Activated T-helper 2 cell treated with anti-CD3 and anti-CD28 coated beads, Interferon-gamma antibody, Interleukin-2, Interleukin-4, amounts not matched to agents 10 μg/mL and 5 μg/mL and 100 μg/mL, durations not matched to agents 14 hours and 24 hours and 36 hours (primary cell): Measurements from ENCODE around the gene FBXL15. TPM values are rescaled to one million over a fixed set of nuclear protein-coding genes. Genes with fewer than 3 reads are reported as not detected.

Source experiments
- DNase-seq: peaks from one replicate; pipeline ENCODE4 v3.0.0; 2021; ENCODE audit warnings: low spot score
- H3K27ac Mint-ChIP-seq: one replicate; pipeline ENCODE4 v1.8.0; 2021; ENCODE audit warnings: mixed read lengths
- H3K27me3 Mint-ChIP-seq: one replicate; pipeline ENCODE4 v1.8.0; 2021; ENCODE audit warnings: low read depth, mixed read lengths
- H3K36me3 Mint-ChIP-seq: one replicate; pipeline ENCODE4 v1.8.0; 2021; ENCODE audit warnings: low read depth, mixed read lengths
- H3K4me1 Mint-ChIP-seq: one replicate; pipeline ENCODE4 v1.8.0; 2021; ENCODE audit warnings: low read depth, mixed read lengths
- H3K4me3 Mint-ChIP-seq: one replicate; pipeline ENCODE4 v1.8.0; 2021; ENCODE audit warnings: low read depth, mild to moderate bottlenecking, moderate library complexity, mixed read lengths
- H3K9me3 Mint-ChIP-seq: one replicate; pipeline ENCODE4 v1.8.0; 2021; ENCODE audit warnings: mixed read lengths
- intact Hi-C: fragments of 100-400 bp; cut with micrococcal nuclease; formaldehyde crosslinking; loops from one replicate; pipeline ENCODE4 v1.15.1; 2023
- total RNA-seq: library from RNA; stranded (reverse); gene quantifications from 2 replicates; pipeline ENCODE4 v1.2.3, GENCODE V29; 2022

FBXL15 gene
- total RNA-seq, 1 donor from 2014 or later, result 14.8 TPM

DNA sequence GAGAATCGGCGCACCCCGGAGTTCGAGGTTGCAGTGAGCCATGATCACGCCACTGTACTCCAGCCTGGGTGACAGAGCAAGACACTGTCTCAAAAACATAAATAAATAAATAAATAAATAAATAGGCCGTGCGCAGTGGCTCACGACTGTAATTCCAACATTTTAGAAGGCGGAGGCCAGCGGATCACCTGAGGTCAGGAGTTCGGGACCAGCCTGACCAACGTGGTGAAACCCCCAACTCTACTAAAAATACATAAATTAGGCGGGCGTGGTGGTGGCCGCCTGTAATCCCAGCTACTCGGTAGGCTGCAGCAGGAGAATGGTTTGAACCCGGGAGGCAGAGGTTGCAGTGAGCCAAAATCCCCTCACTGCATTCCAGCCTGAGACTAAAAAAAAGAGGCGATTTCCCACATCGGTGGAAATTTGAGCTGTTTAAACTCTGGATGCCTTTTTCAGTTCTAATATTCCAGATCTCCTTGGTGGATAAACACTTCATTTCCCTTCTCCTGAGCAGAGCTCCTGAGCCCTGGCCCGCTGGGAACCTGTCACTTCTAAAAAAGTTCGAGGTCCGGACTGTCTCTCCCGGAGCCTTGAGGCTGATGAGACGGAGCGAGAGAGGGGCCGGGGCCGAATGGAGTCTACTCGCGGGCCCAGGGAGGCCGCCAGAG, 27.1 kb upstream of the FBXL15 start:
- Mint-ChIP-seq H3K27me3 (no peaks in the 10 kb centered on the region), H3K4me3 (peak overlapping the region; percentile 91), H3K9me3 (no peaks in the 10 kb centered on the region), H3K4me1 (peaks cover 33% of the 10 kb centered on the region), H3K36me3 (peaks cover 39% of the 10 kb centered on the region), H3K27ac (peak overlapping the region; percentile 99)
- intact Hi-C loops, result loop anchor here (1.0 to 10.0 kb wide), 8 partner anchors 15 to 559 kb away; no protein-coding TSS in a partner anchor
- DNase-seq, result no peak

DNA sequence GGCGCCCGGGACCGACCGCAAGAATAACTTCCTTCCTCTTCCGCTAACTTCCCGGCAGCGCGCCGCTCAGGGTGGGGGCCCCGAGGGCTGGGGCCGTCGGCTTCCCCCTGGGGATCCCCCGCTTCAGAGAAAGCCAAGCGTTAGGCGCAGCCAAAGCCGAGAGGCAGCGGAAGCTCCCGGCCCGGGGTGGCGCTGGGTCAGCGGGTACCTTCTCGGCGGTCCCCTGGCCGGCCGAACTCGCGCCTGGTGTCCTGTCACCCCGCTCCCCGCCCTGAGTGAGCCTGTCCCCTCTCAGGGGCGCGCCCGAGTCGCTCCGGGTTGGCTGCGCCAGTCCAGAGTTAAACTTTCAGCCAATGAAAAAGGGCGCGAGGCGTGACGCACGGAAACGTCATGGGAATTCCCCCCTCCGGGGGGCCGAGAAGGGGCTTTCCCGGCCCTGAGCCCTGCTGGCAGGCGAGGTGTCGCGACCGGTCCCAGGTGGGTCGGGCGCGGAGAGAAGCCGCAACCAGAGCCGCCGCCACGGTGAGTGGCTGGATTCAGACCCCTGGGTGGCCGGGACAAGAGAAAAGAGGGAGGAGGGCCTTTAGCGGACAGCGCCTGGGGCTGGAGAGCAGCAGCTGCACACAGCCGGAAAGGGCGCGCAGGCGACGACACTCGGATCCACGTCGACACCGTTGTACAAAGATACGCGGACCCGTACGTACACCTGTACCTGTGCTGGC, 26.4 kb upstream of the FBXL15 start:
- DNase-seq, result peak; percentile 99
- Mint-ChIP-seq H3K4me1 (peaks cover 35% of the 10 kb centered on the region), H3K9me3 (no peaks in the 10 kb centered on the region), H3K36me3 (peaks cover 43% of the 10 kb centered on the region), H3K4me3 (peak overlapping the region; percentile 91), H3K27me3 (no peaks in the 10 kb centered on the region), H3K27ac (peak overlapping the region; percentile 99)
- intact Hi-C loops, result loop anchor here (1.0 to 10.0 kb wide), 8 partner anchors 15 to 559 kb away; no protein-coding TSS in a partner anchor

DNA sequence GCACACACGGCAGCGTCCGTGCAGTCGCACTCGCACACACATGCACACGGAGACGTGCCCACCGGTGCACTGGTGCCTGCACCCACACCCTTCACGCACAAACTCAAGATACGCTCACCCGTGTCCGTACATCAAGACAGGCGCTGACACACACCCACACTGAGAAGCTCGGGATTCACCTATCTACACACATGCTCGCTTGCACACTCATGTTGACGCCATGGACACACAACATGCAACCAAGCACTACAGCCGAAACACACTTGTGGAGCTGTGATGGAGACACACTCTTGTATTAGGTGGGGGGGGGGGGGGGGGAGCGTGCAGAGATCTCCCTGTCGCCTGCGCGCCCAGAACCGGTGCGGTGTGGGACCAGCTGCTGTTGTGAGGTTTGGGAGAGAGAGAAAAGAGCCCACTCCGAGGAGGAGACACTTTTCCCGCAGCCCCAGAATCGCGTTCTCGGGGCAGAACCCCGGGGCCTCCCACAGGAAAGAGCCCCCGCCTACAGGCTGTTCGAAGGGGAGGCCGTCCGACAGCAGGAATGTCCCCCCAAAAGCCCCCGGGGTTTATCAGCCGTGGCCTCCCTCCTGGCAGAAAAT, 25.7 kb upstream of the FBXL15 start:
- no peak for DNase-seq
- H3K9me3 Mint-ChIP-seq, result no peaks in the 10 kb centered on the region
- H3K27ac Mint-ChIP-seq, result peak overlapping the region; percentile 99
- intact Hi-C loops, result loop anchor here (1.0 to 10.0 kb wide), 13 partner anchors 14 to 560 kb away; partner anchors contain the start of genes ACTR1A, CUEDC2, GBF1 and NOLC1
- H3K4me3 Mint-ChIP-seq, result peak overlapping the region; percentile 91
- peaks cover 38% of the 10 kb centered on the region for H3K4me1 Mint-ChIP-seq
- H3K36me3 Mint-ChIP-seq, result peaks cover 49% of the 10 kb centered on the region
- no peaks in the 10 kb centered on the region for H3K27me3 Mint-ChIP-seq

DNA sequence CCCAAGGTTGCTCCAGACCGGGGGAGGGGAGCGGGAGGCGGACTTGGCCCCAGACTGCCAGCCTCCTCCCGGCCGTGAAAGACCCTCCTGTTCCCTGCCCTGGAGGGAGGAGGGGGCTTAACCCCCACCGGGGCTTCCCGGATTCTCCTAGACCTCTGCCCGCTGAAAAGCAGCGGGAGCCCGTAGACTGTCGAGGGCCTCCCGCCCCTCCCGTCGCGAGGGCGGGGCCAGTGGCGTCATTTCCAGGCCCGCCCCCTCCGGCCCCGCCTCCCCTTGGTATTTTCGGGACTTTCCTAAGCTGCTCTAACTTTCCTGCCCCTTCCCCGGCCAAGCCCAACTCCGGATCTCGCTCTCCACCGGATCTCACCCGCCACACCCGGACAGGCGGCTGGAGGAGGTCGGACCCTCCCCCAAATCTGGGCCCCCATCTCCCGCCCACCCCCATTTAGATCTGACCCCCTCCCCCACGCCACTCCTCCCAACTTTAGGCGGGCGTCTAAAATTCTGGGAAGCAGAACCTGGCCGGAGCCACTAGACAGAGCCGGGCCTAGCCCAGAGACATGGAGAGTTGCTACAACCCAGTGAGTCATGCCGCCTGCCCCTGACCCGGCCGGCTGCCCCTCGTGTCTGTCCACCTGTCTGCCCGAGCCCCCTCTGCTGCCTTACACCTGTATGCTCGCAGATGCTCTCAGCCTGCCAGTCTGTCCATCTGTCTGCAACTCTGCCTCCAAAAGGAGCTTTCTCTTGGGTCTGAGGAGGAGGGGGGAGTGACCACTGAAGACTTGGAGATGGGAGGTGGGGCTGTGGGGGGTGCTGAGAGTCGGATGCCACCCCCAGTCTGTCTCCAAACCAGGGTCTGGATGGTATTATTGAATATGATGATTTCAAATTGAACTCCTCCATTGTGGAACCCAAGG, 25.0 kb upstream of the FBXL15 start, which contains the start of gene NFKB2:
Gene NFKB2 (plus strand): TSS at position 306 of the 917 bp plus-strand sequence. CDS start 255 bp downstream, at position 561.
- Mint-ChIP-seq H3K4me1 (peaks cover 37% of the 10 kb centered on the region), H3K9me3 (no peaks in the 10 kb centered on the region), H3K27ac (peak within 1 kb of the TSS; percentile 99), H3K27me3 (no peaks in the 10 kb centered on the region), H3K36me3 (peaks cover 56% of the 10 kb centered on the region), H3K4me3 (peak within 1 kb of the TSS; percentile 91)
- intact Hi-C loops, result loop anchor here (1.0 to 10.0 kb wide), 9 partner anchors 13 to 561 kb away; partner anchors contain the start of genes ACTR1A, CUEDC2, GBF1 and NOLC1
- DNase-seq, result peak; percentile 88

DNA sequence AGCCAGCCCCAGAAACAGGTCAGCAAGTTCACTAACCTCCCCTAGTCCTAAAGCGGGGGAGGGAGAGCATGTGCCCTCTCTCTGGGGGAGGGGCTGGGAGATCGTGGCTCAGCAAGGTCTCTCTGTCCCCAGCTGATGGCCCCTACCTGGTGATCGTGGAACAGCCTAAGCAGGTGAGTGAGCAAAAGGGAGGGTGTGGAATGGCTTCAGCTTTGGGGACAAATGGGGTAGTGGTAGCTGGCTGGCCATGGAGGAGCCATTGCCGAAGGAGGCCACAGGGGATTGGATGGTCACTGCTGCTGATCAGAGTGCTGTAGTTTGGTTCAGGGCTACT, 24.4 kb upstream of the FBXL15 start:
- H3K27me3 Mint-ChIP-seq, result no peaks in the 10 kb centered on the region
- no peak for DNase-seq
- intact Hi-C loops, result loop anchor here (5.0 to 10.0 kb wide), 3 partner anchors 149 to 561 kb away; partner anchors contain the start of genes GBF1 and PPRC1
- H3K27ac Mint-ChIP-seq, result peak overlapping the region; percentile 99
- H3K9me3 Mint-ChIP-seq, result no peaks in the 10 kb centered on the region
- peak overlapping the region; percentile 91 for H3K4me3 Mint-ChIP-seq
- H3K36me3 Mint-ChIP-seq, result peaks cover 63% of the 10 kb centered on the region
- peaks cover 33% of the 10 kb centered on the region for H3K4me1 Mint-ChIP-seq

DNA sequence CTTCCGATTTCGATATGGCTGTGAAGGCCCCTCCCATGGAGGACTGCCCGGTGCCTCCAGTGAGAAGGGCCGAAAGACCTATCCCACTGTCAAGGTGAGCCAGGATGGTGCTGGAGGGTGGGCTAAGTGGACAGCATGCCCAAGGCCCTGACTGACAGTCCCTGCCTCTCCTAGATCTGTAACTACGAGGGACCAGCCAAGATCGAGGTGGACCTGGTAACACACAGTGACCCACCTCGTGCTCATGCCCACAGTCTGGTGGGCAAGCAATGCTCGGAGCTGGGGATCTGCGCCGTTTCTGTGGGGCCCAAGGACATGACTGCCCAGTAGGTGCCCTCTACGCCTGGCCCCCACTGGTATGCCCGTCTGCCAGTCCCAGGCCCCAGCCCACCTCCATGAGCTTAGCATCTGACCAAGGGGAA, 23.9 kb upstream of the FBXL15 start:
- Mint-ChIP-seq H3K4me3 (peak overlapping the region; percentile 91), H3K27me3 (no peaks in the 10 kb centered on the region), H3K4me1 (peaks cover 33% of the 10 kb centered on the region), H3K9me3 (no peaks in the 10 kb centered on the region), H3K36me3 (peaks cover 67% of the 10 kb centered on the region), H3K27ac (peak overlapping the region; percentile 99)
- no peak for DNase-seq
- intact Hi-C loops, result loop anchor here (5.0 to 10.0 kb wide), 3 partner anchors 149 to 562 kb away; partner anchors contain the start of genes GBF1 and PPRC1

DNA sequence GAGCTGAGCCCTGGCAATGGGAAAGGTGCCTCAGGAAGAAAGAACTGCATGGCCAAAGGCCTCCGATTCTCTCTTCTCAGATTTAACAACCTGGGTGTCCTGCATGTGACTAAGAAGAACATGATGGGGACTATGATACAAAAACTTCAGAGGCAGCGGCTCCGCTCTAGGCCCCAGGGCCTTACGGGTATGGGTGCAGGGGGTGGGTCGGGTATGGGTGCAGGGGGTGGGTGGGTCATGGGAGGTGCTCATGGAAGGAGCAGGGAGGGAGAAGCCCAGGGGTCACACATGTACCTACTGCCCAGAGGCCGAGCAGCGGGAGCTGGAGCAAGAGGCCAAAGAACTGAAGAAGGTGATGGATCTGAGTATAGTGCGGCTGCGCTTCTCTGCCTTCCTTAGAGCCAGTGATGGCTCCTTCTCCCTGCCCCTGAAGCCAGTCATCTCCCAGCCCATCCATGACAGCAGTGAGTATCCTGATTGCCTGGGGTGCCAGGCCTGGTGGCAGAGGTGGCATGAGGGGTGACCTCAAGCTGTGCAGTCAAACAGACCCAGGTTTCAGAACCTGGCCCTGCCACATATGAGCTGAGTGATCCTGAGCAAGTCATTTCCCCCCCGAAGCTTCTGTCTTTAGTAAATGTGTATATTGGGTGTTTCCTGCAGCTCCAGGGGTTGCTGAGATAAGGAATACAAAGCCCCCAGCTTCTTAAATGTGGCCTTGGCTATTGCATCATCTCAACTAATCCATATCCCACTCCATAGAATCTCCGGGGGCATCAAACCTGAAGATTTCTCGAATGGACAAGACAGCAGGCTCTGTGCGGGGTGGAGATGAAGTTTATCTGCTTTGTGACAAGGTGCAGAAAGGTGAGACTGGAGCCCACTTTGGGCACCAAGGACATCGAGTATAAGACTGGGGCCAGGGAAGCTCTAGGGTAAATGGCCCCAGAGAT, 23.1 kb upstream of the FBXL15 start:
- intact Hi-C loops, result loop anchor here (5.0 to 10.0 kb wide), 3 partner anchors 150 to 563 kb away; partner anchors contain the start of genes GBF1 and PPRC1
- no peak for DNase-seq
- H3K27ac Mint-ChIP-seq, result peak overlapping the region; percentile 99
- H3K4me1 Mint-ChIP-seq, result peaks cover 30% of the 10 kb centered on the region
- H3K4me3 Mint-ChIP-seq, result peak overlapping the region; percentile 91
- no peaks in the 10 kb centered on the region for H3K9me3 Mint-ChIP-seq
- no peaks in the 10 kb centered on the region for H3K27me3 Mint-ChIP-seq
- H3K36me3 Mint-ChIP-seq, result peaks cover 75% of the 10 kb centered on the region

DNA sequence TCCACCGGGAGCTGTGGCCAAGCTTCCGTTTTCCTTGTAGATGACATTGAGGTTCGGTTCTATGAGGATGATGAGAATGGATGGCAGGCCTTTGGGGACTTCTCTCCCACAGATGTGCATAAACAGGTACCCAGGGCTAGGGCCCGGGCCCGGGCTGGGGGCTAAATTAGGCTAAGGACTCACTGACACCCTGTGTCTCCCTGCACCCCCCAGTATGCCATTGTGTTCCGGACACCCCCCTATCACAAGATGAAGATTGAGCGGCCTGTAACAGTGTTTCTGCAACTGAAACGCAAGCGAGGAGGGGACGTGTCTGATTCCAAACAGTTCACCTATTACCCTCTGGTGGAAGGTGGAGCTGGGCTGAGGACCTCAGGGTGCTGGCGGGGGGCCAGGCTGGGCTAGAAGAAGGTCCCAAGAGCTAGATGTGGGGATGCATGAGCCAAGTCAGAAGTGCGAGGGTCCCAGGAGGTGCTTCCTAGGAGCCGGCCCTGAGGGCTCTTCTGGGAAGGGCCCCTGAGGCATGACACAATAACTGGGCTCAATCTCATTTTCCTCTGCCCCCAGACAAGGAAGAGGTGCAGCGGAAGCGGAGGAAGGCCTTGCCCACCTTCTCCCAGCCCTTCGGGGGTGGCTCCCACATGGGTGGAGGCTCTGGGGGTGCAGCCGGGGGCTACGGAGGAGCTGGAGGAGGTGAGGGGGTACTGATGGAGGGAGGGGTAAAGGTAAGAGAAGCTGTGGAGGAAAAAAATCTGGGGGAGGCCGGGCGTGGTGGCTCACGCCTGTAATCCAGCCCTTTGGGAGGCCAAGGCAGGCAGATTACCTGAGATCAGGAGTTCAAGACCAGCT, 22.2 kb upstream of the FBXL15 start:
- Mint-ChIP-seq H3K4me3 (peak overlapping the region; percentile 91), H3K27me3 (no peaks in the 10 kb centered on the region), H3K9me3 (no peaks in the 10 kb centered on the region), H3K4me1 (peaks cover 25% of the 10 kb centered on the region), H3K36me3 (peaks cover 77% of the 10 kb centered on the region), H3K27ac (peak overlapping the region; percentile 69)
- intact Hi-C loops, result loop anchor here (1.0 to 10.0 kb wide), 6 partner anchors 11 to 564 kb away; partner anchors contain the start of genes GBF1 and PPRC1
- no peak for DNase-seq

DNA sequence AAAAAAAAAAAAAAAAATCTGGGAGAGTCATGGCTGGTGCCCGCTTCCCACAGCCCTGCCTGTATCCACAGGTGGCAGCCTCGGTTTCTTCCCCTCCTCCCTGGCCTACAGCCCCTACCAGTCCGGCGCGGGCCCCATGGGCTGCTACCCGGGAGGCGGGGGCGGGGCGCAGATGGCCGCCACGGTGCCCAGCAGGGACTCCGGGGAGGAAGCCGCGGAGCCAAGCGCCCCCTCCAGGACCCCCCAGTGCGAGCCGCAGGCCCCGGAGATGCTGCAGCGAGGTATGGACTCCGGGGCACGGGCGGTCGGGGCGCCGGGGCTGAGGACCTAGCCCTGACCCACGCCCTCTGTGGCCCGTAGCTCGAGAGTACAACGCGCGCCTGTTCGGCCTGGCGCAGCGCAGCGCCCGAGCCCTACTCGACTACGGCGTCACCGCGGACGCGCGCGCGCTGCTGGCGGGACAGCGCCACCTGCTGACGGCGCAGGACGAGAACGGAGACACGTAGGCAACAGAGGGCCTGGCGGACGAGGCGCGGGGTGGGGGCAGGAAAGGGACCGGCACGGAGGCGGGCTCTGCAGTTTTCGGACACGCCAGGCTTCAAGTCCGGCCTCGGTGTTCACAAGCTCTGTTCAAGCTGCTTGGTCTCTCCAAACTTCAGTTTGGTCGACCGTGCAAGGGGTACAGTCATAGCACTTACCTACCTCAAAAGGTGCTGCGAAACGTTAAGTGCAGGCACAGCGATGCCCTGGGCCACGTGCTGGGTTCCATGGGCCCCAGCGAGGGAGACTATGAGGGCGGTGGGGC, 21.2 kb upstream of the FBXL15 start:
- Mint-ChIP-seq H3K27ac (peak overlapping the region; percentile 69), H3K4me1 (peaks cover 23% of the 10 kb centered on the region), H3K4me3 (peak overlapping the region; percentile 91), H3K36me3 (peaks cover 81% of the 10 kb centered on the region), H3K27me3 (no peaks in the 10 kb centered on the region), H3K9me3 (no peaks in the 10 kb centered on the region)
- intact Hi-C loops, result loop anchor here (1.0 to 10.0 kb wide), 6 partner anchors 10 to 565 kb away; partner anchors contain the start of genes GBF1 and PPRC1
- DNase-seq, result peak; percentile 87

DNA sequence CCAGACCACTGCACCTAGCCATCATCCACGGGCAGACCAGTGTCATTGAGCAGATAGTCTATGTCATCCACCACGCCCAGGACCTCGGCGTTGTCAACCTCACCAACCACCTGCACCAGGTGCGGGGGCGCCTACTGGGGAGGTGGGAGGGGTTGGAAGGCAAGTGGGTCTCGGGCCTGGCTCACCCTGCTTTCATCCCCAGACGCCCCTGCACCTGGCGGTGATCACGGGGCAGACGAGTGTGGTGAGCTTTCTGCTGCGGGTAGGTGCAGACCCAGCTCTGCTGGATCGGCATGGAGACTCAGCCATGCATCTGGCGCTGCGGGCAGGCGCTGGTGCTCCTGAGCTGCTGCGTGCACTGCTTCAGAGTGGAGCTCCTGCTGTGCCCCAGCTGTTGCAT, 20.6 kb upstream of the FBXL15 start:
- Mint-ChIP-seq H3K27me3 (no peaks in the 10 kb centered on the region), H3K9me3 (no peaks in the 10 kb centered on the region), H3K4me3 (no peak overlapping the region), H3K27ac (peak overlapping the region; percentile 55), H3K36me3 (peaks cover 76% of the 10 kb centered on the region), H3K4me1 (peaks cover 23% of the 10 kb centered on the region)
- intact Hi-C loops, result no loop called here
- no peak for DNase-seq
